ENCODE data around the gene PNO1.

The PNO1 gene

GRCh38 chr2:68193787-68194372 is 36.2 kb downstream of the PNO1 start:
- DNase-seq (ENCODE audit: low read depth, low spot score) = no peak

GRCh38 chr2:68195096-68195495 is 37.4 kb downstream of the PNO1 start:
- DNase-seq (ENCODE audit: low read depth, low spot score) = no peak

GRCh38 chr2:68196120-68196716 is 38.5 kb downstream of the PNO1 start:
- DNase-seq (ENCODE audit: low read depth, low spot score) = peak; percentile 22

GRCh38 chr2:68200157-68200787 is 42.6 kb downstream of the PNO1 start:
- DNase-seq (ENCODE audit: low read depth, low spot score) = no peak

GRCh38 chr2:68203587-68203986 is 45.9 kb downstream of the PNO1 start:
- DNase-seq (ENCODE audit: low read depth, low spot score) = no peak

- no peak for DNase-seq (ENCODE audit: low read depth, low spot score)
Observed at GRCh38 chr2:68206793-68207192, 49.1 kb downstream of the PNO1 start.

GRCh38 chr2:68214381-68214780 is 56.7 kb downstream of the PNO1 start:
- DNase-seq (ENCODE audit: low read depth, low spot score) = no peak

- no peak for DNase-seq (ENCODE audit: low read depth, low spot score)
Observed at GRCh38 chr2:68216454-68217310, 59.0 kb downstream of the PNO1 start.

GRCh38 chr2:68217729-68218128 is 60.0 kb downstream of the PNO1 start:
- DNase-seq (ENCODE audit: low read depth, low spot score) = no peak

- no peak for DNase-seq (ENCODE audit: low read depth, low spot score)
Observed at GRCh38 chr2:68218343-68218901, 60.7 kb downstream of the PNO1 start.

- no peak for DNase-seq (ENCODE audit: low read depth, low spot score)
Observed at GRCh38 chr2:68222287-68222686, 64.6 kb downstream of the PNO1 start.

GRCh38 chr2:68223419-68223818 is 65.7 kb downstream of the PNO1 start:
- DNase-seq (ENCODE audit: low read depth, low spot score) = no peak

- DNase-seq (ENCODE audit: low read depth, low spot score) = no peak
Observed at GRCh38 chr2:68225119-68225632, 67.5 kb downstream of the PNO1 start.

All from activated CD4-positive, CD25-positive, alpha-beta regulatory T cell treated with anti-CD3 and anti-CD28 coated beads, Interleukin-2, amount 50 U/mL, for 16 hours (primary cell).